Activated CD4-positive, alpha-beta T cell treated with anti-CD3 and anti-CD28 coated beads, Interleukin-2, Interleukin-4, amounts not matched to agents 100 ng/mL and 50 ng/mL, durations not matched to agents 16 hours and 8 hours (primary cell): ENCODE results near the gene SLC12A5.

Experiments used
- DNase-seq: peaks from one replicate; pipeline ENCODE4 v3.0.0-alpha.2; 2020; ENCODE audit warnings: low spot score

Gene SLC12A5

DNA sequence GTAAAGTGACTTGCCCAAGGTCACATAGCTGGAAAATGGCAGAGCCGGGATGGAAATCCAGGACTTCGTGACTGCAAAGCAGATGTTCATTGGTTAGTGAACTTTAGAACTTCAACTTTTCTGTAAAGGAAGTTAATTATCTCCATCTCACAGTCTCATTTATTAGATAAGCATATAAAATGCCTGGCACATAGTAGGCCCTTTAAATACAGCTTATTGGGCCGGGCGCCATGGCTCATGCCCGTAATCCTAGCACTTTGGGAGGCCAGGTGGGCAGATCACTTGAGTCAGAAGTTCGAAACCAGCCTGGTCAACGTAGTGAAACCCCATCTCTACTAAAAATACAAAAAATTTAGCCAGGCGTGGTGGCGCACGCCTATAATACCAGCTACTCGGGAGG, 22.1 kb upstream of the SLC12A5 start:
- no peak for DNase-seq

GRCh38 chr20:46007671-46008070, 21.3 kb upstream of the SLC12A5 start:
- DNase-seq: no peak

DNA sequence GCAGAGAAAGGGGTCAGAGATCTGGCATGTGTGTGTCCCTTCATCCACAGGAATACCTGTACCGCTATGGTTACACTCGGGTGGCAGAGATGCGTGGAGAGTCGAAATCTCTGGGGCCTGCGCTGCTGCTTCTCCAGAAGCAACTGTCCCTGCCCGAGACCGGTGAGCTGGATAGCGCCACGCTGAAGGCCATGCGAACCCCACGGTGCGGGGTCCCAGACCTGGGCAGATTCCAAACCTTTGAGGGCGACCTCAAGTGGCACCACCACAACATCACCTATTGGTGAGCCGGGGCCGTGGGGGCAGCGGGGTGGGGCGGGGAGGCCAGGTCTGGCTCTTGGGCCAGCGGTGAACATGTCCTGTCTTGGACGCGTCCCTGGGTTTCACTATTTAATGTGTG, 19.2 kb upstream of the SLC12A5 start:
- DNase-seq: no peak

GRCh38 chr20:46010491-46011391, 18.3 kb upstream of the SLC12A5 start:
- no peak for DNase-seq

- DNase-seq: peak; percentile 53
Observed at GRCh38 chr20:46011631-46012482, 17.2 kb upstream of the SLC12A5 start.

GRCh38 chr20:46012921-46013320, 16.1 kb upstream of the SLC12A5 start:
- DNase-seq: no peak

DNA sequence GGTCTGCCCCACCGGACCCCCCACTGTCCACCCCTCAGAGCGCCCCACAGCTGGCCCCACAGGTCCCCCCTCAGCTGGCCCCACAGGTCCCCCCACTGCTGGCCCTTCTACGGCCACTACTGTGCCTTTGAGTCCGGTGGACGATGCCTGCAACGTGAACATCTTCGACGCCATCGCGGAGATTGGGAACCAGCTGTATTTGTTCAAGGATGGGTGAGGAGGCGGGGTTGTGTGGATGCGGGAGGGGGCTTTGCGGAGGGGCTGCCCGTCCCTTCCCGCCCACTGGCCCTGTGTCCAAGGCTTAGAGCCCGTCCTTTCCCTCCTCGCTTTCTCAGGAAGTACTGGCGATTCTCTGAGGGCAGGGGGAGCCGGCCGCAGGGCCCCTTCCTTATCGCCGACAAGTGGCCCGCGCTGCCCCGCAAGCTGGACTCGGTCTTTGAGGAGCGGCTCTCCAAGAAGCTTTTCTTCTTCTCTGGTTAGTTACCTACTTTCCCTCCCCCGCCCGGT, 15.6 kb upstream of the SLC12A5 start:
- no peak for DNase-seq

- DNase-seq: peak; percentile 66
Observed at GRCh38 chr20:46013829-46014516, 15.0 kb upstream of the SLC12A5 start.

DNA sequence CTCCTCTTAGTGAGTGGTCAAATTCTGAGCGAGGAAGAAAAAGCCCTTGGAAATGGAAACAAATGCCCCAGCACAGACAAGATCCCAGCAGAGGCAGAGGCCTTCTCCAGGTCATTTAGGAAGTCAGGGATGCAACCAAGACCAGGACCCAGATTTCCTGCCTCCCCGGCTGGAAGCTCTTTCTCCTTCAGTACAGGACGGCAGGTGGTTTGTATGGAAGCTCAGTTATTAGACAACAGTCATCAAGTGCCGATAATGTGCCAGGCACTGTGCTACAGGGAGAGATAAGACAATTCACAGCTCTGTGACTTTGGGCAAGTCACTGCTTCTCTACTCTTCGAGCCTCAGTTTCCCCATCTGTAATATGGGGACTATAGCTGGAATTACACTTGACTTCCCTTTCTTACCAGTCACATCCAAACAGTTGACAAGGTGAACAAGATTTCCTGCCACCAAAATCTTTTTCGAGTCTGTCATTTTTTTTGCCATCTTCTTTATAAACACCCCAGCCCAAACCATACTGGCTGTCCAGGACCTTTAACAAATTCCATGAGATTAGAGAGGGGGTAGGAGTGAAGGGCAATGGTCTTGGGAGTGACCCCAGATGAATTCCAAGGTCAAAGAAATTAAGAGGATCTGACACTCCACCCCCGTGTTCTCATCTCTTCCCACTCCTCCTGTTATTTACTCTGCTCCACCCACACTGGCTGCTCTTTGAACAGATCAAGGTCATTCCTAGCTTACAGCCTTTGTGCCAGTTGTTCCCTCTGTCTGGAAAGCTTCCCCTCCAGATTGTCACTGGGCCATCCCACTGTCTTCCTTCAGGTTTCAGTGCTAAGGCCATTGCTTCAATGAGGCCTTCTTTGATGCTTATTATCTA, 14.3 kb upstream of the SLC12A5 start:
- no peak for DNase-seq

DNA sequence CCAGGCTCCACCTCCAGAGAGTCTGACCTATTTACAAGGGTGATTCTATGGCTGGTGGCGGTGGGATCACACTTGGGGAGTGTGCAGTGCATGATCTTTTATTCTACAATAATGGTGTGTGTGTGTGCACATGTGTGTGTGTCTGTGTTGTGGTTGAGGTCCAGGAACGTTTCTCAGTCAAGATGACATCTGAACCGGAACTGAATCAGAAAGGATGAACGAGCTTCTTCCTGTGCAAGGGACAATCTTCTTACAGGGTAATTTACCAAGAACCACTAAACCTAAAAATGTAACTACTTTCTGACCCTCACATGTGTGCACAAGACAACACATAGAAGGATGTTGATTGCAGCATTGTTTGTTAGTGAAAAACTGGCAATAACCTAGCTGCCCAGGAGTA, 11.7 kb upstream of the SLC12A5 start:
- DNase-seq: no peak

- DNase-seq: no peak
Observed at GRCh38 chr20:46018112-46018511, 10.9 kb upstream of the SLC12A5 start.

DNA sequence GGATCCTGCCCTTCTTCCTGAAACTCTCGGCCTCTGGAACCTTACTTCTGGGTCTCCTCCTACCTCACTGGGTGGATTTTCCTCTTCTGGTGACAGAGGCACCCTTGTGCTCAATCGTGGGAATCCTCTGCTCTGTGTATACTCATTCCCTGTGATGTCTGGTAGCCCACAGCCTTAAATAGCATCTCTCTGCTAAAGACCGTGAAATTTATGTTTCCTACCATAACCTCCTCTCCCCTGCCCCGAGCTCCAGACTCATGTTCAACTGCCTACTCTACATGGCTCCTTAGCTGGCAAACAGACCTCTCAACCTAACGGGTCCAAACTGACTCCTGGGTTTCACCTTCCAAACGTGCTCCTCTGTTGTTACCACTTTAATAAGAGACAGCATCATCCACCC, 10.4 kb upstream of the SLC12A5 start:
- no peak for DNase-seq

DNA sequence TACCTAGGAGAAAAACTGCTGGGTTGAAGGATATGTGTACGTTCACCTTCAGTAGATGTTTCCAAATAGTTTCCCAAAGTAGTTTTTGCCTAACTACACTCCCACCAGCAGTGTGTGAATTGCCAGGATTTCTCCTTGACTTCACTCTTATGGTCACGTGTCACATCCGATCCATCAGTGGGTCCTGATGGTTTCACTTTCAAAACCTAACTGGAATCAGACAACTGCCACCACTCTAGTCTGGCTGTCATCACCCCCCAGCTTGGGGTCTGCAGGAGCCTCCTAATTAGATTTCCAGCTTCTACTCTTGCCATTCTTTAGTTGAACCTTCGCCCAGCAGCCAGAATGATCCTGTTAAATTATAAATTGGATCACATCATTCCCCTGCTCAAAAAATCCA, 8.5 kb upstream of the SLC12A5 start:
- no peak for DNase-seq

- peak; percentile 53 for DNase-seq
Observed at GRCh38 chr20:46021361-46022359, 7.4 kb upstream of the SLC12A5 start.

DNA sequence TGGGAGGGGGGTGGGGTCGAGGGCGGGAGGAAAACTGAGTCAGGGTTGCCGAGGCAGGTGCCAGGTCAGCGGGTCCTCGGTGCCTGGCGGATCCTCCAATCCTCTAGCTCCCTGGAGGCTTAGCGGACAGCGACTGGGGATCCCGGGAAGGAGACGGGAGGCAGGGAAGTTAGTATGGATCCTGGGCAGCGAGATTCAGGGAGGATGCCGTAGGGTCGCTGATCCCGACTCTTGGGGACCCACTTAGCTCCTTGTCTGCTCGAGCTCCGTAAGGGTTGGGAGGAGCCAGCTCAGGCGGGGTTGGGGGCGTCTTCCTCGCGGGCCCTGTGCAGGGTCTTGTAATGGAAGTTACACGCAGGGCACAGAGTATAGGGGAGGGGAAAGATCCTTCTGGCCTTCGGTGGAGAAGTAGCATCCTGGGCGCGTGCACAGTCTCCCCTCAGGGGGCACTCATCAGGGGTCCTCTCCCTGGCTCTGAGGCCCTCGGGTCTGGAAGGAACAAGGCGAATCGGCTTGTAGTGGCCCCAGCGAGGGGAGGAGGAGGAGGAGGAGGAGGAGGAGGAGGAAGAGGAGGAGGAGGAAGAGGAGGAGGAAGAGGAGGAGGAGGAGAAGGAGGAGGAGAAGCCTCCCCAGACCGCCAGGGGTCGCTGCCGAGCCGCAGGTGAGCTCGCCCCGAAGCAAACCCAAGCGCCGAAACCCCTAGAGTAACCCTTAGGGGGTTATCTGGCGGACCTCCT, 6.4 kb upstream of the SLC12A5 start:
- DNase-seq: peak; percentile 76

- no peak for DNase-seq
Observed at GRCh38 chr20:46023148-46023484, 5.9 kb upstream of the SLC12A5 start.

GRCh38 chr20:46023999-46024398, 5.0 kb upstream of the SLC12A5 start:
- no peak for DNase-seq

GRCh38 chr20:46025376-46025783, 3.6 kb upstream of the SLC12A5 start:
- no peak for DNase-seq

GRCh38 chr20:46027245-46027853, 1.7 kb upstream of the SLC12A5 start:
- peak; percentile 33 for DNase-seq
